GM19023 (cell line): ENCODE data around the gene PCDHGA12.
"Not testable (repeated sequence)": the region's sequence is repeated elsewhere in the genome, so short reads cannot be mapped to it uniquely, and the experiment has no call there.

Experiments
- ATAC-seq: cut with Tn5 transposase; IDR thresholded peaks from one replicate; pipeline ENCODE4 v1.9.1; 2021; ENCODE audit warnings: mild to moderate bottlenecking, moderate library complexity; ENCODE audit not compliant: unreplicated experiment

PCDHGA12 gene

DNA sequence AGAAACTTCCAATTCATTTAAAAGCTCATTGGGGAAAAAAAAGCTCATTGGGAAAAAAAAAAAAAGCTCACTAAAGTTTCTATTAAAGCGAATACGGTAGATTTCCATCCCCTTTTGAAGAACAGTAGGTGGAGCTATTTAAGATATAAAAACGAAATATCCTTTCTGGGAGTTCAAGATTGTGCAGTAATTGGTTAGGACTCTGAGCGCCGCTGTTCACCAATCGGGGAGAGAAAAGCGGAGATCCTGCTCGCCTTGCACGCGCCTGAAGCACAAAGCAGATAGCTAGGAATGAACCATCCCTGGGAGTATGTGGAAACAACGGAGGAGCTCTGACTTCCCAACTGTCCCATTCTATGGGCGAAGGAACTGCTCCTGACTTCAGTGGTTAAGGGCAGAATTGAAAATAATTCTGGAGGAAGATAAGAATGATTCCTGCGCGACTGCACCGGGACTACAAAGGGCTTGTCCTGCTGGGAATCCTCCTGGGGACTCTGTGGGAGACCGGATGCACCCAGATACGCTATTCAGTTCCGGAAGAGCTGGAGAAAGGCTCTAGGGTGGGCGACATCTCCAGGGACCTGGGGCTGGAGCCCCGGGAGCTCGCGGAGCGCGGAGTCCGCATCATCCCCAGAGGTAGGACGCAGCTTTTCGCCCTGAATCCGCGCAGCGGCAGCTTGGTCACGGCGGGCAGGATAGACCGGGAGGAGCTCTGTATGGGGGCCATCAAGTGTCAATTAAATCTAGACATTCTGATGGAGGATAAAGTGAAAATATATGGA is at the start of gene PCDHGA12:
Gene PCDHGA12, plus strand, starts transcription at position 176 of the 782 bp plus-strand sequence. Its CDS starts 253 bp downstream, at position 429.
- ATAC-seq = peak; percentile 63

GRCh38 chr5:141382469-141383294 is 47.6 kb upstream of the PCDHGA12 start, which contains the start of gene PCDHGA7:
Gene PCDHGA7, plus strand, starts transcription at chr5:141382742. Its CDS starts 158 bp downstream, at chr5:141382900.
- no peak for ATAC-seq

- ATAC-seq = no peak
Measured at GRCh38 chr5:141383345-141383744, 47.0 kb upstream of the PCDHGA12 start.

GRCh38 chr5:141384471-141385267 is 45.6 kb upstream of the PCDHGA12 start:
- ATAC-seq = no peak

DNA sequence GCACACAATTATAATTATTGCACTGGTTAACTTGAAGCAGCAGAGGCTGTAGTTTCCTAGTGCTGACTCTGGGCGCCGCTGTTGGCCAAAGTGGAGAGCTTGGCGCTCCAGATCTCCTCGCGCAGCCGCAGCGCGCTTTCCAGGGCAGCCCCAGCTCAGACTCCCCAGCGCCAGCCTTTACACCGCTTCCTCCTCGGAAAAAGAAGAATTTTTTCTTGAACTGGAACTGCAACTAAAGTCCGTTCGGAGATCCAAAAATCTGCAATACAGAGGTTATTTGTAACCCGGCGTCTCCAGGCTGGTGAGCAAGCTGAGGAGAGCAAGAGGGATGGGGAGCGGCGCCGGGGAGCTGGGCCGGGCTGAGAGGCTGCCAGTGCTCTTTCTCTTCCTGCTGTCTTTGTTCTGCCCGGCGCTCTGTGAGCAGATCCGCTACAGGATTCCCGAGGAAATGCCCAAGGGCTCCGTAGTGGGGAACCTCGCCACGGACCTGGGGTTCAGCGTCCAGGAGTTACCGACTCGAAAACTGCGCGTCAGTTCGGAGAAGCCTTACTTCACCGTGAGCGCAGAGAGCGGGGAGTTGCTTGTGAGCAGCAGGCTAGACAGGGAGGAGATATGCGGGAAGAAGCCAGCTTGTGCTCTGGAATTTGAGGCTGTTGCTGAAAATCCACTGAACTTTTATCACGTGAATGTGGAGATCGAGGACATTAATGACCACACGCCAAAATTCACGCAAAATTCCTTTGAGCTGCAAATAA is 42.6 kb upstream of the PCDHGA12 start, which contains the start of gene PCDHGB4:
Gene PCDHGB4, plus strand, starts transcription at position 142 of the 755 bp plus-strand sequence. Its CDS starts 187 bp downstream, at position 329.
- ATAC-seq = peak; percentile 70

- no peak for ATAC-seq
Measured at GRCh38 chr5:141388661-141389060, 41.6 kb upstream of the PCDHGA12 start.

DNA sequence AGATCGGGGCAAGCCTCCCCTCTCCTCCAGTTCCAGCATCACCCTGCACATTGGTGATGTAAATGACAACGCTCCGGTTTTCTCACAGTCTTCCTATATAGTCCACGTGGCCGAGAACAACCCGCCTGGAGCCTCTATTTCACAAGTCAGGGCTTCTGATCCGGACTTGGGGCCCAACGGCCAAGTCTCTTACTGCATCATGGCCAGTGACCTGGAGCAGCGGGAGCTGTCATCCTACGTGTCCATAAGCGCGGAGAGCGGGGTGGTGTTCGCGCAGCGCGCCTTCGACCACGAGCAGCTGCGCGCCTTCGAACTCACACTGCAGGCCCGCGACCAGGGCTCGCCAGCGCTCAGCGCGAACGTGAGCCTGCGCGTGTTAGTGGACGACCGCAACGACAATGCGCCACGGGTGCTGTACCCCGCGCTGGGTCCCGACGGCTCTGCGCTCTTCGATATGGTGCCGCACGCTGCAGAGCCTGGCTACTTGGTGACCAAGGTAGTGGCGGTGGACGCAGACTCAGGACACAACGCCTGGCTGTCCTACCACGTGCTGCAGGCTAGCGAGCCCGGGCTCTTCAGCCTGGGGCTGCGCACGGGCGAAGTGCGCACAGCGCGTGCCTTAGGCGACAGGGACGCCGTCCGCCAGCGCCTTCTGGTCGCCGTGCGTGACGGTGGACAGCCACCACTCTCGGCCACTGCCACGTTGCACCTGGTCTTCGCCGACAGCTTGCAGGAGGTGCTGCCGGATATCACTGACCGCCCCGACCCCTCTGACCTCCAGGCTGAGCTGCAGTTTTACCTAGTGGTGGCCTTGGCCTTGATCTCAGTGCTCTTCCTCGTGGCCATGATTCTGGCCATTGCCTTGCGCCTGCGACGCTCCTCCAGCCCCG is 40.9 kb upstream of the PCDHGA12 start:
- no peak for ATAC-seq

DNA sequence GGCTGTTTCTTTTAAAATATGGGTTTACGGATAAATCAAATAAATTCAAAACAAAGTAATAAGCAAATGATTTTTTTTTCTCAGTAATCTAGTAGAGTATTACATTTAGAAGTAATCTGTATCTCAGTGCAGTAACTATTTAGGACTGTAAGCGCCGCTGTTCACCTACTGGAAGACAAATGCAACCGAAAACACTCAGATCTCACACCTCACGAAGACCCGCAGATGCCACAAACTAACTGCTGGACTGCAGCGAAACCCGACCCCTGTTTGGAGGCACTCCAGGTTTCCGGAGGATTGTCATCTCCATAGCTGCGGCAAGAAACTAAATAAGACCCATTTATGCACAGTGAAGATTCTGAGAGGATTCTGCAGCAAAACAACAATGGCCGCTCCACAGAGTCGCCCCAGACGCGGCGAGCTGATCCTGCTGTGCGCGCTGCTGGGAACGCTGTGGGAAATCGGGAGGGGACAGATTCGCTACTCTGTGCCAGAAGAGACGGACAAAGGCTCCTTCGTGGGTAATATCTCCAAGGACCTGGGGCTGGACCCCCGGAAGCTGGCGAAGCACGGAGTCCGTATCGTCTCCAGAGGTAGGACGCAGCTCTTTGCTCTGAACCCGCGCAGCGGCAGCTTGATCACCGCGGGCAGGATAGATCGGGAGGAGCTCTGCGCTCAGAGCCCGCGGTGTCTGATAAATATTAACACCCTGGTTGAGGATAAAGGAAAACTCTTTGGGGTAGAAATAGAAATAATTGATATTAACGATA is 37.7 kb upstream of the PCDHGA12 start, which contains the start of gene PCDHGA8:
Gene PCDHGA8, plus strand, starts transcription at position 205 of the 770 bp plus-strand sequence. Its CDS starts 181 bp downstream, at position 386.
- ATAC-seq = no peak

GRCh38 chr5:141393267-141393666 is 37.0 kb upstream of the PCDHGA12 start:
- ATAC-seq = no peak

GRCh38 chr5:141394401-141395187 is 35.7 kb upstream of the PCDHGA12 start:
- not testable (repeated sequence) for ATAC-seq

- peak; percentile 88 for ATAC-seq
Measured at GRCh38 chr5:141397756-141398551, 32.4 kb upstream of the PCDHGA12 start, which contains the start of gene PCDHGB5. Gene PCDHGB5, plus strand, starts transcription at chr5:141397947. Its CDS starts 181 bp downstream, at chr5:141398128.

GRCh38 chr5:141398608-141399007 is 31.7 kb upstream of the PCDHGA12 start:
- no peak for ATAC-seq

DNA sequence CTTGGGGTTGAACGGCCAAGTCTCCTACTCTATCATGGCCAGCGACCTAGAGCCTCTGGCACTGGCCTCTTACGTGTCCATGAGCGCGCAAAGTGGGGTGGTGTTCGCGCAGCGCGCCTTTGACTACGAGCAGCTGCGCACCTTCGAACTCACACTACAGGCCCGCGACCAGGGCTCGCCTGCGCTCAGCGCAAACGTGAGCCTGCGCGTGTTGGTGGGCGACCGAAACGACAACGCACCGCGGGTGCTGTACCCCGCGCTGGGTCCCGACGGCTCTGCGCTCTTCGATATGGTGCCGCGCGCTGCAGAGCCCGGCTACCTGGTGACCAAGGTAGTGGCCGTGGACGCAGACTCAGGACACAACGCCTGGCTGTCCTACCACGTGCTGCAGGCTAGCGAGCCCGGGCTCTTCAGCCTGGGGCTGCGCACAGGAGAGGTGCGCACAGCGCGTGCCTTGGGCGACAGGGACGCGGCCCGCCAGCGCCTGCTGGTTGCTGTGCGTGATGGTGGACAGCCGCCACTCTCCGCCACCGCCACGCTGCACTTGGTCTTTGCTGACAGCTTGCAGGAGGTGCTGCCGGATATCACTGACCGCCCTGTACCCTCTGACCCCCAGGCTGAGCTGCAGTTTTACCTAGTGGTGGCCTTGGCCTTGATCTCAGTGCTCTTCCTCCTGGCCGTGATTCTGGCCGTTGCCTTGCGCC is 30.6 kb upstream of the PCDHGA12 start:
- no peak for ATAC-seq

DNA sequence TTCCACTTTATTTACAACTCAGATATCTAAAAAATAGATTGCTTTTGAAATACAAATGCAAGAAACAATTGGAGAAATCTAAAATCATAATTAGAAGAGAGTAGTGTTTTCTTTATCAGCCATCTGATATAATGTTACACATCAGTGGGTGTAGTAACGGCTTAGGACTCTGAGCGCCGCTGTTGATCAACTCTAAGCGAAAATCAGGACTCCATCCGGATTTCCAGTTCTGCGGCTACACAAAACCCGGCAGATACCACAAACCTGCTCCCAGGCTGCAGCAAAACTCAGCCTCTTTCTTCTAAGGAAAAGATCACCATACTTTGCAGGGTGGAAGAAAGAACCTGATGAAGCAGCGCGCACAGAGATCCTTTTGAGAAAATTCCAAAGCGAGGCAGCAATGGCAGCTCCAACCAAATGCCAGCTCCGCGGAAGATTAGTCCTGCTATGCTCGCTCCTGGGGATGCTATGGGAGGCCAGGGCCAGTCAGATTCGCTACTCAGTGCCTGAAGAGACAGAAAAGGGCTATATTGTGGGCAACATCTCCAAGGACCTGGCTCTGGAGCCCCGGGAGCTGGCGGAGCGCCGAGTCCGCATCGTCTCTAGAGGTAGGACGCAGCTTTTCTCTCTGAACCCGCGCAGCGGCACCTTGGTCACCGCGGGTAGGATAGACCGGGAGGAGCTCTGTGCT is 27.6 kb upstream of the PCDHGA12 start, which contains the start of gene PCDHGA9:
Gene PCDHGA9, plus strand, starts transcription at position 226 of the 691 bp plus-strand sequence. Its CDS starts 175 bp downstream, at position 401.
- no peak for ATAC-seq

DNA sequence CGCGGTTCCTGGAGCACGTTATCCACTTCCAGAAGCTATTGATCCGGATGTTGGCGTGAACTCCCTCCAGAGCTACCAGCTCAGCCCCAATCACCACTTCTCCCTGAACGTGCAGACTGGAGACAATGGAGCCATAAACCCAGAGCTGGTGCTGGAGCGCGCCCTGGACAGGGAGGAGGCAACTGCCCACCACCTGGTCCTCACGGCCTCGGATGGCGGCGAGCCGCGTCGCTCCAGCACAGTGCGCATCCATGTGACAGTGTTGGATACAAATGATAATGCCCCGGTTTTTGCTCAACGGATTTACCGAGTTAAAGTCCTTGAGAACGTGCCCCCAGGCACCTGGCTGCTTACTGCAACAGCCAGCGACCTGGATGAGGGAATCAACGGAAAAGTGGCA is 26.9 kb upstream of the PCDHGA12 start:
- no peak for ATAC-seq
